GM19240 (cell line): ENCODE data around the gene PDCD11.
"Not testable (repeated sequence)": the region's sequence is repeated elsewhere in the genome, so short reads cannot be mapped to it uniquely, and the experiment has no call there.

Experiments
- DNase-seq: peaks from one replicate; pipeline ENCODE4 v3.0.0; 2011; ENCODE audit warnings: low spot score; ENCODE audit not compliant: insufficient read length

PDCD11 gene, protein sequence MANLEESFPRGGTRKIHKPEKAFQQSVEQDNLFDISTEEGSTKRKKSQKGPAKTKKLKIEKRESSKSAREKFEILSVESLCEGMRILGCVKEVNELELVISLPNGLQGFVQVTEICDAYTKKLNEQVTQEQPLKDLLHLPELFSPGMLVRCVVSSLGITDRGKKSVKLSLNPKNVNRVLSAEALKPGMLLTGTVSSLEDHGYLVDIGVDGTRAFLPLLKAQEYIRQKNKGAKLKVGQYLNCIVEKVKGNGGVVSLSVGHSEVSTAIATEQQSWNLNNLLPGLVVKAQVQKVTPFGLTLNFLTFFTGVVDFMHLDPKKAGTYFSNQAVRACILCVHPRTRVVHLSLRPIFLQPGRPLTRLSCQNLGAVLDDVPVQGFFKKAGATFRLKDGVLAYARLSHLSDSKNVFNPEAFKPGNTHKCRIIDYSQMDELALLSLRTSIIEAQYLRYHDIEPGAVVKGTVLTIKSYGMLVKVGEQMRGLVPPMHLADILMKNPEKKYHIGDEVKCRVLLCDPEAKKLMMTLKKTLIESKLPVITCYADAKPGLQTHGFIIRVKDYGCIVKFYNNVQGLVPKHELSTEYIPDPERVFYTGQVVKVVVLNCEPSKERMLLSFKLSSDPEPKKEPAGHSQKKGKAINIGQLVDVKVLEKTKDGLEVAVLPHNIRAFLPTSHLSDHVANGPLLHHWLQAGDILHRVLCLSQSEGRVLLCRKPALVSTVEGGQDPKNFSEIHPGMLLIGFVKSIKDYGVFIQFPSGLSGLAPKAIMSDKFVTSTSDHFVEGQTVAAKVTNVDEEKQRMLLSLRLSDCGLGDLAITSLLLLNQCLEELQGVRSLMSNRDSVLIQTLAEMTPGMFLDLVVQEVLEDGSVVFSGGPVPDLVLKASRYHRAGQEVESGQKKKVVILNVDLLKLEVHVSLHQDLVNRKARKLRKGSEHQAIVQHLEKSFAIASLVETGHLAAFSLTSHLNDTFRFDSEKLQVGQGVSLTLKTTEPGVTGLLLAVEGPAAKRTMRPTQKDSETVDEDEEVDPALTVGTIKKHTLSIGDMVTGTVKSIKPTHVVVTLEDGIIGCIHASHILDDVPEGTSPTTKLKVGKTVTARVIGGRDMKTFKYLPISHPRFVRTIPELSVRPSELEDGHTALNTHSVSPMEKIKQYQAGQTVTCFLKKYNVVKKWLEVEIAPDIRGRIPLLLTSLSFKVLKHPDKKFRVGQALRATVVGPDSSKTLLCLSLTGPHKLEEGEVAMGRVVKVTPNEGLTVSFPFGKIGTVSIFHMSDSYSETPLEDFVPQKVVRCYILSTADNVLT (N-terminal part only)

GRCh38 chr10:103396067-103396788, at the start of gene PDCD11, which contains the start of gene ATP5MK:
Gene PDCD11, plus strand, starts transcription at chr10:103396626. Its CDS starts 1,801 bp downstream, at chr10:103398427.
Gene ATP5MK, minus strand, starts transcription at chr10:103396475. Its CDS starts 4,018 bp downstream, at chr10:103392457.
- peak; percentile 88 for DNase-seq

- no peak for DNase-seq
Measured at GRCh38 chr10:103350175-103350516, 46.3 kb upstream of the PDCD11 start.

GRCh38 chr10:103350517-103351260, 45.7 kb upstream of the PDCD11 start, which contains the start of gene PCGF6:
Gene PCGF6, minus strand, starts transcription at chr10:103351140. Its CDS starts 74 bp downstream, at chr10:103351066.
- peak; percentile 78 for DNase-seq

DNA sequence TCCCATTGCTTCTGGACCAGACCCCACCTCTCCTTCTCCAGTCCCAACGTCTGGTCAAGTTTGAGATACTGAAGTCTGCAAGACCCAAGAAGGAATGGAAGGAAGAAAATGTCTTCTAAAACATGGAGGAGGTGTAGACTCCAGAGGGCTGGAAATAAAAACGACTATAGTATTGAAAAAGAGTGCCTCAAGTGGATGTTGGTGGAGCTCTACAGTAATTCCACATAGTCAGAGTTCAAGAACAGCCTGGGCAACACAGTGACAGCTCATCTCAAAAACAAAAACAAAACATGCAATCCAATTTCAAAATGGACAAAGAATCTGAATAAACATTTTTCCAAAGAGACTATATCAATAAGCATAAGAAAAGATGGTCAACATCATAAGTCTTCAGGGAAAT, 43.1 kb upstream of the PDCD11 start:
- no peak for DNase-seq

- DNase-seq: not testable (repeated sequence)
Measured at GRCh38 chr10:103354567-103354966, 41.9 kb upstream of the PDCD11 start.

GRCh38 chr10:103355906-103356599, 40.4 kb upstream of the PDCD11 start:
- DNase-seq: no peak

DNA sequence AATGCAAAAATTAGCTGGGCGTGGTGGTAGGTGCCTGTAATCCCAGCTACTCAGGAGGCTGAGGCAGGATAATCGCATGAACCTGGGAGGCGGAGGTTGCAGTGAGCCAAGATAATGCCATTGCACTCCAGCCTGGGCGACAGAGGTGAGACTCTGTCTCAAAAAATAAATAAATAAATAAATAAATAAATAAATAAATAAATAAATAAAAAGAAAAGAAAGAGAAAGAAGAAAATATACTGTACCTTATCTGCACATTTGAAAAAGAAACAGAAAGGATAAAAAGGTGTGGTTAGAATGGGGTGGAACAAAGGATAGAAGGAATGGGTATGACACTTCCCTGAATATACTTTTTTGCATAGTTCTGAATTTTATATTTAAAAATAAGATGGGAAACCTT, 36.9 kb upstream of the PDCD11 start:
- DNase-seq: not testable (repeated sequence)

GRCh38 chr10:103360791-103361190, 35.6 kb upstream of the PDCD11 start:
- not testable (repeated sequence) for DNase-seq

GRCh38 chr10:103367379-103367781, 29.0 kb upstream of the PDCD11 start:
- no peak for DNase-seq

- peak; percentile 47 for DNase-seq
Measured at GRCh38 chr10:103367782-103368518, 28.5 kb upstream of the PDCD11 start, which contains the start of gene TAF5. Gene TAF5, plus strand, starts transcription at chr10:103367976. Its CDS starts 14 bp downstream, at chr10:103367990.

DNA sequence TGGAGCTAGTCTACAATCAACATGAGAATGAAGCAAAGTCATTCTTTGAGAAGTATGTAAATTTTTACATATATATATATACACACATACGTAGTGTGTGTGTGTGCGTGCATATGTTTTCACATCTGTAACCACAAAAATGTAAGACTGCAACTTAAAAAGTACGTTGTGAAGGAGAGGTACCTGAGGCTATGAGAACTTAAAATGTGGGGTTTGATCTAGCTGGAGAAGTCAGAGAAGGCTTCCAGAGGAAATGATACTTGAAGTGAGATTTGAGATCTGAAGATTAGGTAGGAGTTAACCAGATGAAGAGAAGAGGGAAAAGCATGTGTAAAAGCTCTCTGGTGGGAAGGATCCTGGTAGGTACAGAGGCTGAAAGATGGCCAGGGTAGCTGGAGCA, 22.9 kb upstream of the PDCD11 start:
- no peak for DNase-seq

- DNase-seq: no peak
Measured at GRCh38 chr10:103374263-103374662, 22.2 kb upstream of the PDCD11 start.

DNA sequence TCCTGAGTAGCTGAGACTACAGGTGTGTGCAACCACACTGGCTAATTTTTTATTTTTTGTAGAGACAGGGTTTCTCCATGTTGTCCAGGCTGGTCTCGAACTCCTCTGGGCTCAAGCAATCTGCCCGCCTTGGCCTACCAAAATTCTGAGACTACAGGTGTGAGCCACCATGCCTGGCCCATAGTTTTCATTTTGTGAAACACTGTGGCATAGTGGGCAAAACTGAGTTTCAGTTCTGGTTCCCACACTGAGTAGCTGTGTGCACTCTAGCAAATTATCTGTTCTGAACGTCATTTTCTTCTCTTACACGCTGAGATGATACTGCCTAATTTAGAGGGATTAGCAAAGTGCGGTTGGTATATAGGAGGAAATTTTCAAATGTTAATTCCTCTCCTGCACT, 13.7 kb upstream of the PDCD11 start:
- DNase-seq: no peak

DNA sequence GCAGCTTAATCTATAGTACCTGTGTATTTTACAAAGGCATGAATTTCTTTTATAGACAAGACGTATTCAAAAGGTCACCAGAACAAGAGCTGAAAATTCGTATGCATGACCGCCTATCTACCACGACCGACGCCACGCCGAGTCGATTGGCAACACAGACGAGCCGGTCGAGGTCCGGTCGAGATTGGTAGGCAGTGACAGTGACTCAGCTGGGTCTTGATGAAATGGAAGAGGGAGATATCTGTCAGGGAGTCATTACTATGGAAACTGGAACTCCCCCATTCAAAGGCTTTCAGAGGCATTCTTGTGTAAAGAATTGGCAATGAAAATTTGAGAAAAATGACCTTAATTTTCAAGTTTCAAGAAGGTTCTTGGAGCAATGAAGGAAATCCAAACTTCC, 2.2 kb upstream of the PDCD11 start:
- DNase-seq: no peak

- no peak for DNase-seq
Measured at GRCh38 chr10:103395754-103396066, 716 bp upstream of the PDCD11 start.

GRCh38 chr10:103396789-103397087, 312 bp downstream of the PDCD11 start:
- no peak for DNase-seq

DNA sequence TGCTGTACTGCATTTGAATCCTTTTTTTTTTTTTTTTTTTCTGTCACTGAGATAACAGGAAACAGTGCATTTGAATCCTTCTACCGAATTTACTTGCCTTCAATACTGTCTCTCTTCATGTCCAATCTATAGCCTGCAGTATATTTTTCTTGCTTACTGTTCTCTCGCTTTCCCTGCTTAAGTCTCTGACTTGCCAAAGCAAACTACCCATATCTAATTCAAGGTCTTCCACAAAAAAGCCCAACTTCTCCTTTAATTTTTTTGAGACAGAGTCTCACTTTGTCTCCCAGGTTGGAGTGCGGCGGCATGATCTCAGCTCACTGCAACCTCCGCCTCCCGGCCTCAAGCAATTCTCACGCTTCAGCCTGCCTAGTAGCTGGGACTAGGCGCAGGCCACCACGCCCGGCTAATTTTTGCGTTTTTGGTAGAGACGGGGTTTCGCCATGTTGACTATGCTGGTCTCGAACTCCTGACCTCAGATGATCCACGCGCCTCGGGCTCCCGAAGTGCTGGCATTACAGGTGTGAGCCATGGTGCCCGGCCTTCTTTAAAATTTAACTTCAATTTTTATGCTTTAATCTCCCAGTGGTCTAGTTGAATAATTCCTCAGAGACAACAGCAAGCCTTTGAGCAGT, 882 bp downstream of the PDCD11 start:
- DNase-seq: no peak

DNA sequence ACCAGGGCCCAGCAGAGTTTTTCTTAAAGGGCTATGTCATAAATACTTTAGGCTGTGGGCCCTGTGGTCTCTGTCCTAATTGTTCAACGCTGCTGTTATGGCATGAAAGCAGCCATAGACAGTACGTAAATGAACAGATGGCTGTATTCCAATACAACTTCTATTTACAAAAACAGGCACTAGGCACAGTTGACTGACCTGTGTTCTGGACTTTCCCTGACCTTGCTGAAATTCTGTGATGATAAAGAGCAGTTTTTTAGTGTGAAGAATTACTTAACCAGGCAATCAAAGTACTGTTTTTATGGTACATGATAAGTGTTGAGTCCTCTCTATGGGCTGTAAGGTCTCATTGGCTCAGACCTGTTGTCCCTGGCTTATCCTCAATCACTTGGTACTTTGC, 17.1 kb downstream of the PDCD11 start:
- DNase-seq: no peak
